ENCODE data around the gene ELF1.

DNA sequence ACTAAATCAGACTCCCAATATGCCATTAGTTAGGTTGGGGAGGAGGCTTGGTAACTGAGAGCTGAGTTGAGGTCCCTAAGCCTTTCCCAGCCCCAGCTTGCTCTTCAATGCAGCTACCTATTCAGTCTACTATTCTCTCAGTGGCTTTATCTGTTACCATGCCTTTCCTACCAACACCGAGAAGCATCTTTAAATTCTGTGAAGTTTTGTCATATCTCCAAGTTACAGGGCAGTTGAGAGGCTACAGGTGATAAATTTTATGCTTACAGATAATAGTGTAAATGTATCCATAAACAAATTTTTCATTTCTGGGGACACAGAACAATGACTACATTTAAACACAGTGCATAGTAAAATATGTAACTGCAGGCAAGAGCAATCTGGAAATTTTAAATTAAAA lies 110.6 kb downstream of the ELF1 start:
- TF ChIP-seq, protein P1, sequence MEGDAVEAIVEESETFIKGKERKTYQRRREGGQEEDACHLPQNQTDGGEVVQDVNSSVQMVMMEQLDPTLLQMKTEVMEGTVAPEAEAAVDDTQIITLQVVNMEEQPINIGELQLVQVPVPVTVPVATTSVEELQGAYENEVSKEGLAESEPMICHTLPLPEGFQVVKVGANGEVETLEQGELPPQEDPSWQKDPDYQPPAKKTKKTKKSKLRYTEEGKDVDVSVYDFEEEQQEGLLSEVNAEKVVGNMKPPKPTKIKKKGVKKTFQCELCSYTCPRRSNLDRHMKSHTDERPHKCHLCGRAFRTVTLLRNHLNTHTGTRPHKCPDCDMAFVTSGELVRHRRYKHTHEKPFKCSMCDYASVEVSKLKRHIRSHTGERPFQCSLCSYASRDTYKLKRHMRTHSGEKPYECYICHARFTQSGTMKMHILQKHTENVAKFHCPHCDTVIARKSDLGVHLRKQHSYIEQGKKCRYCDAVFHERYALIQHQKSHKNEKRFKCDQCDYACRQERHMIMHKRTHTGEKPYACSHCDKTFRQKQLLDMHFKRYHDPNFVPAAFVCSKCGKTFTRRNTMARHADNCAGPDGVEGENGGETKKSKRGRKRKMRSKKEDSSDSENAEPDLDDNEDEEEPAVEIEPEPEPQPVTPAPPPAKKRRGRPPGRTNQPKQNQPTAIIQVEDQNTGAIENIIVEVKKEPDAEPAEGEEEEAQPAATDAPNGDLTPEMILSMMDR (IDR thresholded peaks at IDR 0.05; ENCODE audit: poor library complexity), result no peak
- no peak for TF ChIP-seq EZH2 (IDR thresholded peaks at IDR 0.05; ENCODE audit: borderline replicate concordance)
- no peak for TF ChIP-seq EZH2phosphoT487 (IDR thresholded peaks at IDR 0.05; ENCODE audit: low read depth, severe bottlenecking, unreplicated experiment)
